ENCODE data around the gene SLC15A5.

GRCh38 chr12:16158050-16158449 is 119.4 kb downstream of the SLC15A5 start:
- TF ChIP-seq CTCF (IDR thresholded peaks at IDR 0.05) (no peak), POLR2AphosphoS5 (IDR thresholded peaks at IDR 0.05; ENCODE audit: low read depth, low read length) (no peak), SIN3A (IDR thresholded peaks at IDR 0.05; ENCODE audit: borderline replicate concordance, insufficient read depth, low read depth, low read length) (no peak), TCF7L2 (IDR thresholded peaks at IDR 0.05; ENCODE audit: low read depth, low read length) (no peak), REST (IDR thresholded peaks at IDR 0.05; ENCODE audit: insufficient read depth in 1 of 2, low read depth in 2 of 2, low read length in 1 of 2) (no peak)
